Peyer's patch (tissue), 4 donors: ENCODE data around the gene CRIM1. TPM values are rescaled to one million over a fixed set of nuclear protein-coding genes. Genes with fewer than 3 reads are reported as not detected.
A peak's percentile ranks its signal among the peaks of the same experiment; 100 is the strongest.

Source experiments
- DNase-seq, 3 donors: peaks; one replicate each; pipeline ENCODE4 v3.0.0-alpha.2; 2017 to 2019
- H3K27ac ChIP-seq, 4 donors: fragments of 200-600 bp; sonication (generic); one replicate each; pipeline ENCODE4 v1.5.1; 2016 to 2019
- H3K27me3 ChIP-seq, 2 donors: fragments of 200-600 bp; sonication (generic); one replicate each; pipeline ENCODE4 v1.5.1; 2019
- H3K36me3 ChIP-seq, 3 donors: fragments of 200-600 bp; sonication (generic); one replicate each; pipeline ENCODE4 v1.5.1; 2016 to 2019
- H3K4me1 ChIP-seq, 4 donors: fragments of 200-600 bp; sonication (generic); one replicate each; pipeline ENCODE4 v1.5.1; 2016 to 2019
- H3K4me3 ChIP-seq, 4 donors: fragments of 200-600 bp; sonication (generic); 1 replicate in 3 of 4; 2 replicates in 1 of 4; pipeline ENCODE4 v1.5.1; 2016 to 2019; ENCODE audit warnings: mild to moderate bottlenecking in 1 of 4
- H3K9me3 ChIP-seq, 4 donors: fragments of 200-600 bp; sonication (generic); one replicate each; pipeline ENCODE4 v1.5.1; 2016 to 2019; ENCODE audit warnings: mild to moderate bottlenecking in 1 of 4
- CTCF ChIP-seq, 6 experiments: fragments of 450-650 bp in 4 of 6; fragments of 200-600 bp in 2 of 6; sonication (generic) in 1 of 6; IDR thresholded peaks; one replicate each; pipeline ENCODE4 v1.5.1; 2017 to 2019; ENCODE audit warnings: antibody characterized with exemption in 6 of 6, mild to moderate bottlenecking in 3 of 6, moderate library complexity in 1 of 6
- POLR2A ChIP-seq, 2 donors: fragments of 450-650 bp; IDR thresholded peaks; one replicate each; pipeline ENCODE4 v1.5.1; 2017; ENCODE audit warnings: antibody characterized with exemption in 2 of 2, mild to moderate bottlenecking in 2 of 2, moderate library complexity in 2 of 2
- total RNA-seq, 4 donors: library from RNA; depleted of rRNA; stranded (reverse); fragments of >200 nt; gene quantifications; one replicate each; pipeline ENCODE4 v1.1.0, GENCODE V29; 2016

The CRIM1 gene
- total RNA-seq, 4 donors from 2014 or later = 29.9 to 181 (median 63.6) TPM

GRCh38 chr2:36584148-36584794, 228.7 kb downstream of the CRIM1 start:
- H3K4me3 ChIP-seq = no peak overlapping the region
- DNase-seq = no peak
- TF ChIP-seq CTCF (IDR thresholded peaks at IDR 0.05) = no peak
- TF ChIP-seq POLR2A (IDR thresholded peaks at IDR 0.05) = no peak
- H3K27ac ChIP-seq = no peak overlapping the region
- no peaks in the 10 kb centered on the region for H3K9me3 ChIP-seq
- peaks cover 0 to 62% (median 0%) of the 10 kb centered on the region in 3 donors for H3K36me3 ChIP-seq
- no peaks in the 10 kb centered on the region for H3K4me1 ChIP-seq
- no peaks in the 10 kb centered on the region for H3K27me3 ChIP-seq

- TF ChIP-seq POLR2A (IDR thresholded peaks at IDR 0.05) = no peak
- TF ChIP-seq CTCF (IDR thresholded peaks at IDR 0.05) = no peak
Observed at GRCh38 chr2:36586672-36587071, 231.1 kb downstream of the CRIM1 start.

GRCh38 chr2:36587101-36587500, 231.5 kb downstream of the CRIM1 start:
- no peaks in the 10 kb centered on the region for H3K27me3 ChIP-seq
- no peaks in the 10 kb centered on the region for H3K9me3 ChIP-seq
- no peaks in the 10 kb centered on the region for H3K4me1 ChIP-seq
- TF ChIP-seq POLR2A (IDR thresholded peaks at IDR 0.05) (no peak), CTCF (IDR thresholded peaks at IDR 0.05) (no peak)
- no peak overlapping the region for H3K4me3 ChIP-seq
- H3K36me3 ChIP-seq = peaks cover 0 to 49% (median 0%) of the 10 kb centered on the region in 3 donors
- no peak overlapping the region for H3K27ac ChIP-seq
- DNase-seq = no peak

More at GRCh38 chr2:36586672-36587071, 231.1 kb downstream of the CRIM1 start:
- H3K36me3 ChIP-seq = peaks cover 0 to 49% (median 0%) of the 10 kb centered on the region in 3 donors
- H3K9me3 ChIP-seq = no peaks in the 10 kb centered on the region
- no peak for DNase-seq
- H3K4me1 ChIP-seq = no peaks in the 10 kb centered on the region
- no peaks in the 10 kb centered on the region for H3K27me3 ChIP-seq
- H3K27ac ChIP-seq = no peak overlapping the region
- no peak overlapping the region for H3K4me3 ChIP-seq

DNA sequence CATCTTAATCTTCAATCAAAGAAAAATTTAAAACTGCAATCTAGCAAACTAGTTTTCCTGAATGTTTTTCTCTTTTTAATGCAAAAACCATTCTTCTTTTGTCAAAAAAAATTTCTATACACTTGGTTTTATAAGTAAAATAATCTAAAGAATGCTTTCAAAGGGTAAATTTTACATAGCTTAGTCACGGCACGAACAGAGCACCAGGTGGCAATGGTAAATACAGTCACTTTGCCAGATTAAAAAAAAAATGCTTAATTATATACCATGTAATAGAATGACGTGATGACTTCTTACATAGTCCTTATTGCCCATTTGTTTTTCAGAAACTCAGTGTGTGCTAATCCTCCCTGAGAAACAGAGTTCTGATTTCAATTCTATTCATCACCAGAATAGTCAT, 232.0 kb downstream of the CRIM1 start:
- no peak for TF ChIP-seq CTCF (IDR thresholded peaks at IDR 0.05)
- TF ChIP-seq POLR2A (IDR thresholded peaks at IDR 0.05) = no peak
- no peaks in the 10 kb centered on the region for H3K4me1 ChIP-seq
- no peaks in the 10 kb centered on the region for H3K27me3 ChIP-seq
- H3K36me3 ChIP-seq = peaks cover 0 to 47% (median 0%) of the 10 kb centered on the region in 3 donors
- no peak overlapping the region for H3K27ac ChIP-seq
- H3K4me3 ChIP-seq = no peak overlapping the region
- H3K9me3 ChIP-seq = no peaks in the 10 kb centered on the region
- no peak for DNase-seq

DNA sequence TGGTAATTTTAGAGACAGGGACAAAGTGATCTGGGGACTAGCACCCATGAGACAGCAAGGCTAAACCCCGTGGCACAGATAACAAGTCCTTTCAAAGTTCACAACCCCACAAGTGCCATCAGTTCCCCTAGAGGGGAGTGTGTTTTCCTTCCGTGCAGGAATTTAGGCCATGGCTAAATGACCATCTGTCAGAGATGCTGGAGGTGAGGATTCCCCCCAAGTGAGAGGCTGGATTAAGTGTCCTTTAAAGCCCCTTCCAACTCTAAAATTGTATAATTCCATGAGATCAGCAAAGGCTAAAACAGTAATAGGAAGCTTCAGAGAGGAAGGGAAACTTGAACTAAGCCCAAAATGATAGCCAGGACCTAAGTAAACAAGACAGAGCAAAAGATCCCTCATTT, 233.7 kb downstream of the CRIM1 start:
- TF ChIP-seq POLR2A (IDR thresholded peaks at IDR 0.05) (no peak), CTCF (IDR thresholded peaks at IDR 0.05) (no peak)
- no peak for DNase-seq
- Histone ChIP-seq H3K4me3 (no peak overlapping the region), H3K27me3 (no peaks in the 10 kb centered on the region), H3K36me3 (peaks cover 0 to 33% (median 0%) of the 10 kb centered on the region in 3 donors), H3K9me3 (no peaks in the 10 kb centered on the region), H3K4me1 (peaks cover 0 to 5% (median 0%) of the 10 kb centered on the region in 4 donors), H3K27ac (peak overlapping the region in 2 of 4 donors; percentile 4 to 14)
